ENCODE results near the gene TEX35. TPM values are rescaled to one million over a fixed set of nuclear protein-coding genes. Genes with fewer than 3 reads are reported as not detected.

TEX35 gene
- total RNA-seq, 3 donors from 2014 or later (not counting 1 experiment from before 2014, with no cell fraction given): not detected

Other genes with a start within 250 kb of the TEX35 start
- gene CLEC20A, start 16.1 kb upstream of the TEX35 start, total RNA-seq: not detected
- 10 to 100 TPM; 11.1 to 12.4 (median 11.8) TPM for gene RALGPS2, start 212.1 kb downstream of the TEX35 start, total RNA-seq